CD4-positive, alpha-beta memory T cell (primary cell): ENCODE data around the gene HEATR3. TPM values are rescaled to one million over a fixed set of nuclear protein-coding genes. Genes with fewer than 3 reads are reported as not detected.
A peak's percentile ranks its signal among the peaks of the same experiment; 100 is the strongest.
"Not testable (repeated sequence)": the region's sequence is repeated elsewhere in the genome, so short reads cannot be mapped to it uniquely, and the experiment has no call there.

Experiments used
- CTCF ChIA-PET: fragments of 350-600 bp; sonication (Branson Sonifier 250); formaldehyde crosslinking; loops from one replicate; lab custom pipeline; 2021; ENCODE audit warnings: inconsistent platforms; ENCODE audit not compliant: partially characterized antibody; lab: Charles Lee
- POLR2A ChIA-PET: fragments of 350-600 bp; sonication (Branson Sonifier 250); formaldehyde crosslinking; loops from one replicate; lab custom pipeline; 2021; ENCODE audit not compliant: partially characterized antibody; lab: Charles Lee
- DNase-seq, 5 donors: peaks; one replicate each; pipeline versions ENCODE4 v3.0.0 to v3.0.0-alpha.2; 2020 to 2022; ENCODE audit warnings: mixed read lengths in 1 of 5
- H3K27ac ChIP-seq: one replicate; pipeline ENCODE4 v1.7.0; 2013; ENCODE audit warnings: low read depth, low read length
- H3K27me3 ChIP-seq: 2 replicates; pipeline ENCODE4 v1.7.0; 2013; ENCODE audit warnings: mild to moderate bottlenecking, low read length, moderate library complexity; ENCODE audit not compliant: insufficient read depth
- H3K36me3 ChIP-seq: 2 replicates; pipeline ENCODE4 v1.7.0; 2013; ENCODE audit warnings: mild to moderate bottlenecking, low read length, moderate library complexity; ENCODE audit not compliant: insufficient read depth
- H3K4me1 ChIP-seq: 2 replicates; pipeline ENCODE4 v1.7.0; 2013; ENCODE audit warnings: mild to moderate bottlenecking, low read length, moderate library complexity; ENCODE audit not compliant: insufficient read depth
- H3K4me3 ChIP-seq, 2 donors: one replicate each; pipeline ENCODE4 v1.7.0; 2013; ENCODE audit warnings: low read length in 2 of 2, mild to moderate bottlenecking in 1 of 2
- H3K9me3 ChIP-seq, 2 donors: one replicate each; pipeline ENCODE4 v1.7.0; 2013; ENCODE audit warnings: low read length in 2 of 2, control low read depth in 1 of 2; ENCODE audit not compliant: control insufficient read depth in 1 of 2
- H3K27ac Mint-ChIP-seq, 7 donors: one replicate each; pipeline ENCODE4 v1.8.0; 2020 to 2021; ENCODE audit warnings: mixed read lengths in 7 of 7, mild to moderate bottlenecking in 6 of 7, inconsistent platforms in 3 of 7, moderate library complexity in 3 of 7
- H3K27me3 Mint-ChIP-seq, 2 donors: one replicate each; pipeline ENCODE4 v1.8.0; 2020 to 2021; ENCODE audit warnings: mixed read lengths in 2 of 2
- H3K36me3 Mint-ChIP-seq, 2 donors: one replicate each; pipeline ENCODE4 v1.8.0; 2020 to 2021; ENCODE audit warnings: mixed read lengths in 2 of 2, inconsistent platforms in 1 of 2, mild to moderate bottlenecking in 1 of 2
- H3K4me1 Mint-ChIP-seq, 4 donors: one replicate each; pipeline ENCODE4 v1.8.0; 2020 to 2021; ENCODE audit warnings: mixed read lengths in 4 of 4, mild to moderate bottlenecking in 1 of 4
- H3K4me3 Mint-ChIP-seq, 8 donors: one replicate each; pipeline ENCODE4 v1.8.0; 2020 to 2021; ENCODE audit warnings: mixed read lengths in 8 of 8, mild to moderate bottlenecking in 7 of 8, moderate library complexity in 6 of 8, inconsistent platforms in 3 of 8
- H3K9me3 Mint-ChIP-seq, 8 donors: one replicate each; pipeline ENCODE4 v1.8.0; 2020 to 2021; ENCODE audit warnings: mixed read lengths in 8 of 8, mild to moderate bottlenecking in 5 of 8, inconsistent platforms in 3 of 8, moderate library complexity in 1 of 8
- intact Hi-C: fragments of 100-400 bp; cut with micrococcal nuclease; formaldehyde crosslinking; loops from one replicate; pipeline ENCODE4 v1.15.1; 2023
- polyA plus RNA-seq, 2 donors: library from polyadenylated mRNA; unstranded; fragments of 300-500 nt; fragmentation: Illumina TruSeq; gene quantifications; one replicate each; pipeline ENCODE4 v1.2.3, GENCODE V29; 2021
- total RNA-seq, 2 experiments: library from RNA; stranded (reverse); gene quantifications; one replicate each; pipeline ENCODE4 v1.2.3, GENCODE V29; 2021

Gene HEATR3
- total and polyA plus RNA-seq, 4 experiments from 2014 or later: 3.2 to 25.6 (median 13.1) TPM

DNA sequence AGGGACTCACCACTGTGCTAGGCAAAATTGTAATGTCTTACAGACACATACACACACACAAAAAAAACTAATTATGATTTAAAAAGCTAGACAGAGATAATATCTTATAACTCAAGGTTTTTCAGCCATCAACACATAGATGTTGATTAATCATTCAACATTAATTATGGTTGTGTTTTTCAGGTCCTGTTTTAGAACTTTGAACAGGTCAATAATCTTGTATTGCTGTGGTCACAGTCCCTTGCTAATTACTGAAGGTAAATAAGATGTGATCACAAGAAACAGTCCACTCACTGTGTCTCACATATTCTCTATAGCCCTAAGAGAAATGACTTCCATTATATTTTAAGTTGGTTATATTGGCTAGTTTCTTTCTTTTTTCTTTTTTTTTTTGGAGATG is 54.9 kb downstream of the HEATR3 start:
- POLR2A ChIA-PET: interaction anchor here (1.0 kb wide), 1 partner anchor 32 kb away, joined by 6 read pairs; the partner anchor contains the start of gene TENT4B
- intact Hi-C loops: no loop called here
- no peak overlapping the region for H3K4me3 ChIP-seq
- Mint-ChIP-seq H3K27me3 (no peaks in the 10 kb centered on the region), H3K4me3 (no peak overlapping the region), H3K27ac (peak overlapping the region in 2 of 7 donors; percentile 24 to 48), H3K9me3 (peaks cover 0 to 2% (median 0%) of the 10 kb centered on the region in 8 donors), H3K36me3 (no peaks in the 10 kb centered on the region), H3K4me1 (peaks cover 7 to 11% (median 10%) of the 10 kb centered on the region in 4 donors)
- peaks cover 11% of the 10 kb centered on the region for H3K4me1 ChIP-seq
- H3K27ac ChIP-seq: no peak overlapping the region
- DNase-seq: no peak
- no peaks in the 10 kb centered on the region for H3K9me3 ChIP-seq
- no peaks in the 10 kb centered on the region for H3K27me3 ChIP-seq
- H3K36me3 ChIP-seq: no peaks in the 10 kb centered on the region
- CTCF ChIA-PET: interaction anchor here (1.4 to 1.8 kb wide), 2 partner anchors 90 to 686 kb away, joined by 3 to 7 read pairs; no protein-coding TSS in a partner anchor

DNA sequence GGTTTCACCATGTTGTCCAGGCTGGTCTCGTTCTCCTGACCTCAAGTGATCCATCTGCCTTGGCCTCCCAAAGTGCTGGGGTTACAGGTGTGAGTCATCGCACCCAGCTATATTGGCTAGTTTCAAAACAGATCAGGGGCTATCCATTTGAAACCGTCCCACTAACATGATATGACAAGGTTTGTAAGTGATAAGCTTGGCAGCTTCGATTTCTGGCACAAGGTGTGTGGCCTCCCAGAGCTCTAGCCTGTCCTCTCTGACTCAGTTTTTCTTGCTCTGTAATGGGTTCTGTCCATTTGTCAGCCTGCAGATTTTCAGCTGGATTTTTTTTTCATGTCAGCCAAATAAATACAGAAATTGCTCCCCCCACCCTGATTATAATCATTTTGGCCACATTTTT is 55.5 kb downstream of the HEATR3 start:
- peak overlapping the region in 2 of 8 donors; percentile 27 to 51 for H3K4me3 Mint-ChIP-seq
- intact Hi-C loops: no loop called here

DNA sequence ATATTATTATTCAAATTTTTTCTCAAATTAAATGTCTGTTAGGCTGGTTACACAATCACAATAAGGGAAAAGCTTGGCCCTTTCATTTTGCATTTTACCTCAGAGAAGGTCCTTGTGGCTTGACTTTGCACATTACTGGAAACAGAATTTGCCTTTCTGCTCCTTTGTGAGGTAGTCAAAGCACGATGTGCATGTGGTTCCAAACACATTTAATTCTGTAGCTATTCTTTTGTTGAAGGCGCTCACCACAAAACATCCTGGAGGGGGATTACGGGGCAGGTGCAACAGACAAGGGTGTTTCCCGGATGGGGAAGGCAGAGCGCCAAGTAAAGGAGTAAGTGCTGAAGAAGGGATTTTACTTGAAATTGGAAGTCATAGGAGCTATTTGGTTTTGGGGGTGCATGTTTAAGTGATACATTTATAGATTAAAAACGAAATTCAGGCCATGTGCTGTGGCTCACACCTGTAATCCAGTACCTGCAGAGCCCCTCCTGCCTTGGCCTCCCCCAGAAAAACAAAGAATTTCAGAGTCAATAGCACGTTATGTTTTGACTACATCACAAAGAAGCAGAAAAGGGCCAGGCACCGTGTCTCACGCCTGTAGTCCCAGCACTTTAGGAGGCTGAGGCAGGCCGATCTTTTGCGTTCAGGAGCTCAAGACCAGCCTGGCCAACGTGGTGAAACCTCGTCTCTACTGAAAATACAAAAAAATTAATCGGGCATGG is 56.1 kb downstream of the HEATR3 start:
- intact Hi-C loops: no loop called here
- H3K27ac Mint-ChIP-seq: peak overlapping the region in 5 of 7 donors; percentile 8 to 72 (median 58)
- peak; percentile 26 to 49 (median 34) for DNase-seq

More for the DNA sequence above, 55.5 kb downstream of the HEATR3 start:
- Histone ChIP-seq H3K27me3 (no peaks in the 10 kb centered on the region), H3K27ac (no peak overlapping the region), H3K9me3 (no peaks in the 10 kb centered on the region), H3K36me3 (no peaks in the 10 kb centered on the region), H3K4me3 (no peak overlapping the region), H3K4me1 (peaks cover 11% of the 10 kb centered on the region)
- DNase-seq: no peak
- Mint-ChIP-seq H3K4me1 (peaks cover 7 to 11% (median 10%) of the 10 kb centered on the region in 4 donors), H3K36me3 (no peaks in the 10 kb centered on the region), H3K9me3 (peaks cover 0 to 2% (median 0%) of the 10 kb centered on the region in 8 donors), H3K27ac (peak overlapping the region in 2 of 7 donors; percentile 8 to 72), H3K27me3 (no peaks in the 10 kb centered on the region)
- CTCF ChIA-PET: interaction anchor here (1.4 to 1.8 kb wide), 2 partner anchors 89 to 685 kb away, joined by 3 to 7 read pairs; no protein-coding TSS in a partner anchor
- POLR2A ChIA-PET: interaction anchor here (0.6 to 1.0 kb wide), 2 partner anchors 11 to 32 kb away, joined by 3 to 6 read pairs; partner anchors contain the start of gene TENT4B

DNA sequence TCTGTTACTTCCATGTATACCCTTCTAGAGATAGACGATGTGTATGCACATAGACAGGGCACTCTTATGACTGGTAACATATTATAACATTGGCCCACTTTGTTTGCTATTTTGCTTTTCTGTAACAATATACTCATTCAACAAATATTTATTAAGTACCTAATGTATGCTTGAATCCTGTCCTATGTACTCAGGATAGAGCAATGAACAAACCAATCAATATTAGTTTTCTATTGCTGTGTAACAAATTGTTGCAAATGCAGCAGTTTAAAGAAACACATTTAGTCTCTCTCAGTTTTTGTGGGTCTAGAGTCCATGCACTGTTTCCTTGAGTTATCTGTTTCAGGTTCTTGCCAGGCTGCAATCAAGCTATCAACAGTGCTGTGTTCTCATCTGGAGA is 57.6 kb downstream of the HEATR3 start:
- H3K9me3 ChIP-seq: no peaks in the 10 kb centered on the region
- no peaks in the 10 kb centered on the region for H3K36me3 ChIP-seq
- Mint-ChIP-seq H3K4me3 (no peak overlapping the region), H3K27ac (no peak overlapping the region), H3K36me3 (no peaks in the 10 kb centered on the region), H3K4me1 (peaks cover 7 to 11% (median 10%) of the 10 kb centered on the region in 4 donors), H3K9me3 (peaks cover 0 to 2% (median 0%) of the 10 kb centered on the region in 8 donors), H3K27me3 (no peaks in the 10 kb centered on the region)
- no peak overlapping the region for H3K27ac ChIP-seq
- H3K4me3 ChIP-seq: no peak overlapping the region
- intact Hi-C loops: no loop called here
- POLR2A ChIA-PET: no interaction called here
- CTCF ChIA-PET: no interaction called here
- H3K4me1 ChIP-seq: peaks cover 11% of the 10 kb centered on the region
- H3K27me3 ChIP-seq: no peaks in the 10 kb centered on the region
- DNase-seq: no peak

More for the DNA sequence above, 56.1 kb downstream of the HEATR3 start:
- no peaks in the 10 kb centered on the region for H3K36me3 Mint-ChIP-seq
- Histone ChIP-seq H3K4me3 (no peak overlapping the region), H3K9me3 (no peaks in the 10 kb centered on the region), H3K36me3 (no peaks in the 10 kb centered on the region), H3K4me1 (peaks cover 11% of the 10 kb centered on the region), H3K27me3 (no peaks in the 10 kb centered on the region), H3K27ac (no peak overlapping the region)
- peaks cover 0 to 2% (median 0%) of the 10 kb centered on the region in 8 donors for H3K9me3 Mint-ChIP-seq
- peak overlapping the region in 4 of 8 donors; percentile 27 to 56 (median 44) for H3K4me3 Mint-ChIP-seq
- H3K27me3 Mint-ChIP-seq: no peaks in the 10 kb centered on the region
- ChIA-PET CTCF (interaction anchor here (0.6 to 1.8 kb wide), 3 partner anchors 17 to 685 kb away, joined by 3 to 7 read pairs (median 3); no protein-coding TSS in a partner anchor), POLR2A (interaction anchor here (0.6 to 1.0 kb wide), 2 partner anchors 10 to 31 kb away, joined by 3 to 6 read pairs; partner anchors contain the start of gene TENT4B)
- H3K4me1 Mint-ChIP-seq: peaks cover 7 to 11% (median 10%) of the 10 kb centered on the region in 4 donors

DNA sequence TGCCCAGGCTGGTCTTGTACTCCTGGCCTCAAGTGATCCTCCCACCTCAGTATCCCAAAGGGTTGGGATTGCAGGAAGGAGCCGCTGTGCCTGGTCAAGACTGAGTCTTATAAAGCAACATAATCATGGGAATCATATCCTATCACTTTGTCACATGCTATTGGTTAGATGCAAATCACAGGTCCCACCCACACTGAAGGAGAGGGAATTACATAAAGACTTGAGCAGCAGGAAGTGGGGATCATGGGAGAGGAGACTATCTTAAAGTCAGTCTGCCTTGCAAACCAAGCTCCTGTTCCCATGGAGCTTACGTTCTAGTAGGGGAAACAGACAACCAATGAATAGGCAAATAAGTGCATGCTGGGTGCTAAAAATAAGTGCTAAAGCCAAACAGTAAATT is 59.0 kb downstream of the HEATR3 start:
- H3K4me3 Mint-ChIP-seq: no peak overlapping the region
- POLR2A ChIA-PET: no interaction called here

DNA sequence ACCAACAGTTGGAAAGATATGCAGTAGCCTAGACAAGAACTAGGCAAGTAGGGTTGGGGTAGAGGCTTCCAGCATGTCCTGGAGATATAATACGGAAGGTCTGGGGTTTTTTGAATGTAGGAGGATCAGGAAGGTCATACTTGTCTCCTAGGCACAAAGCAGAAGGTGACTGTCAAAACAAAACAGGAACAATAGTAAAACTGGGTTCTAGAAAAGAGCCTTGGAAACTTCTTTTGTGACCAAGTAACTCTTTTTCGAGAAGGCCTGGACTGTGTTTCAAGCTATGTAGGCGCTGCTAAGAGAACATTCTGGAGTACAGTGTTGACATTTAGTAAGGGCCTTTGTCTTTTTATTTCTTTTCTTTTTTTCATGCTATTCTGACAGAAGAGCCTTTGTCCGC is 60.4 kb downstream of the HEATR3 start:
- Histone ChIP-seq H3K9me3 (no peaks in the 10 kb centered on the region), H3K27me3 (no peaks in the 10 kb centered on the region), H3K4me1 (peaks cover 10% of the 10 kb centered on the region), H3K36me3 (no peaks in the 10 kb centered on the region), H3K27ac (no peak overlapping the region), H3K4me3 (no peak overlapping the region)
- Mint-ChIP-seq H3K36me3 (no peaks in the 10 kb centered on the region), H3K27me3 (no peaks in the 10 kb centered on the region), H3K4me3 (no peak overlapping the region), H3K27ac (no peak overlapping the region), H3K4me1 (peaks cover 6 to 11% (median 10%) of the 10 kb centered on the region in 4 donors), H3K9me3 (no peaks in the 10 kb centered on the region)
- CTCF ChIA-PET: interaction anchor here (0.7 kb wide), 1 partner anchor 26 kb away, joined by 3 read pairs; no protein-coding TSS in a partner anchor
- intact Hi-C loops: no loop called here
- POLR2A ChIA-PET: no interaction called here
- no peak for DNase-seq

More for the DNA sequence above, 59.0 kb downstream of the HEATR3 start:
- Mint-ChIP-seq H3K27ac (no peak overlapping the region), H3K36me3 (no peaks in the 10 kb centered on the region), H3K4me1 (peaks cover 7 to 11% (median 10%) of the 10 kb centered on the region in 4 donors), H3K9me3 (no peaks in the 10 kb centered on the region), H3K27me3 (no peaks in the 10 kb centered on the region)
- H3K36me3 ChIP-seq: no peaks in the 10 kb centered on the region
- intact Hi-C loops: no loop called here
- no peak for DNase-seq
- H3K27me3 ChIP-seq: no peaks in the 10 kb centered on the region
- CTCF ChIA-PET: no interaction called here
- no peak overlapping the region for H3K27ac ChIP-seq
- H3K9me3 ChIP-seq: no peaks in the 10 kb centered on the region
- H3K4me1 ChIP-seq: peaks cover 11% of the 10 kb centered on the region
- H3K4me3 ChIP-seq: no peak overlapping the region

DNA sequence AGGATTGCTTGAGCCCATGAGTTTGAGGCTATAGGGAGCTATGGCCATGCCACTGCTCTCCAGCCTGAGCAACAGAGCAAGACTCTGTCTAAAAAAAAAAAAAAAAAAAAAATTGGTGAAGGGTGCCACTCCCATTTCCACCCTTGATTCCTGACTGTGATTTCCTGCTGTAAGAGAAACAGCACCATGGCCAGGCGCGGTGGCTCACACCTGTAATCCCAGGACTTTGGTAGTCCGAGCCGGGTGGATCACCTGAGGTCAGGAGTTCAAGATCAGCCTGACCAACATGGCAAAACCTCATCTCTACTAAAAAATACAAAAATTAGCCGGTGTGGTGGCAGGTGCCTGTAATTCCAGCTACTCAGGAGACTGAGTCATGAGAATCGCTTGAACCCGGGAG is 66.8 kb downstream of the HEATR3 start:
- intact Hi-C loops, H3K27ac ChIP-seq, H3K36me3 ChIP-seq, H3K4me1 ChIP-seq, H3K4me1 Mint-ChIP-seq, H3K27me3 ChIP-seq, H3K27ac Mint-ChIP-seq, H3K9me3 ChIP-seq, H3K36me3 Mint-ChIP-seq, H3K4me3 Mint-ChIP-seq, DNase-seq, H3K9me3 Mint-ChIP-seq, H3K4me3 ChIP-seq, H3K27me3 Mint-ChIP-seq: not testable (repeated sequence)
- CTCF ChIA-PET: interaction anchor here (0.7 to 1.1 kb wide), 2 partner anchors 78 to 317 kb away, joined by 3 read pairs; no protein-coding TSS in a partner anchor
- POLR2A ChIA-PET: interaction anchor here (0.6 to 1.2 kb wide), 2 partner anchors 11 to 26 kb away, joined by 3 read pairs; no protein-coding TSS in a partner anchor
